ENCODE results near the gene GPR15LG. TPM values are rescaled to one million over a fixed set of nuclear protein-coding genes. Genes with fewer than 3 reads are reported as not detected.

The GPR15LG gene
- polyA plus RNA-seq, 2 donors = 273 to 321 TPM

GRCh38 chr10:84196941-84197340 lies 23.3 kb downstream of the GPR15LG start:
- WGBS, 2 donors = 44 to 50% methylated on average over 5 of the region's 5 CpGs
- Histone ChIP-seq H3K27ac (ENCODE audit: low read depth in 2 of 2, low read length in 1 of 2) (no peak overlapping the region), H3K4me3 (ENCODE audit: low read depth in 1 of 2, low read length in 2 of 2) (no peak overlapping the region), H3K4me1 (ENCODE audit: control insufficient read depth in 2 of 2, insufficient read depth in 2 of 2, low read length in 1 of 2) (peaks cover 14 to 16% of the 10 kb centered on the region in 2 donors), H3K9me3 (ENCODE audit: control insufficient read depth in 2 of 2, insufficient read depth in 1 of 2, low read depth in 1 of 2, low read length in 1 of 2) (no peaks in the 10 kb centered on the region), H3K27me3 (ENCODE audit: control insufficient read depth in 1 of 2, insufficient read depth in 2 of 2, low read length in 2 of 2) (no peaks in the 10 kb centered on the region), H3K36me3 (ENCODE audit: control insufficient read depth in 2 of 2, insufficient read depth in 2 of 2, low read length in 1 of 2) (peaks cover 0 to 4% of the 10 kb centered on the region in 2 donors)

GRCh38 chr10:84197643-84198042 lies 24.0 kb downstream of the GPR15LG start:
- peaks cover 14 to 16% of the 10 kb centered on the region in 2 donors for H3K4me1 ChIP-seq (ENCODE audit: control insufficient read depth in 2 of 2, insufficient read depth in 2 of 2, low read length in 1 of 2)
- 78 to 81% methylated on average over 5 of the region's 5 CpGs for WGBS, 2 donors
- H3K27ac ChIP-seq (ENCODE audit: low read depth in 2 of 2, low read length in 1 of 2) = no peak overlapping the region
- H3K4me3 ChIP-seq (ENCODE audit: low read depth in 1 of 2, low read length in 2 of 2) = no peak overlapping the region
- H3K36me3 ChIP-seq (ENCODE audit: control insufficient read depth in 2 of 2, insufficient read depth in 2 of 2, low read length in 1 of 2) = peaks cover 0 to 4% of the 10 kb centered on the region in 2 donors
- H3K9me3 ChIP-seq (ENCODE audit: control insufficient read depth in 2 of 2, insufficient read depth in 1 of 2, low read depth in 1 of 2, low read length in 1 of 2) = no peaks in the 10 kb centered on the region
- no peaks in the 10 kb centered on the region for H3K27me3 ChIP-seq (ENCODE audit: control insufficient read depth in 1 of 2, insufficient read depth in 2 of 2, low read length in 2 of 2)

GRCh38 chr10:84198206-84198915 lies 24.8 kb downstream of the GPR15LG start:
- no peaks in the 10 kb centered on the region for H3K9me3 ChIP-seq (ENCODE audit: control insufficient read depth in 2 of 2, insufficient read depth in 1 of 2, low read depth in 1 of 2, low read length in 1 of 2)
- 87 to 89% methylated on average over 7 of the region's 7 CpGs for WGBS, 2 donors
- H3K27ac ChIP-seq (ENCODE audit: low read depth in 2 of 2, low read length in 1 of 2) = no peak overlapping the region
- no peak overlapping the region for H3K4me3 ChIP-seq (ENCODE audit: low read depth in 1 of 2, low read length in 2 of 2)
- H3K36me3 ChIP-seq (ENCODE audit: control insufficient read depth in 2 of 2, insufficient read depth in 2 of 2, low read length in 1 of 2) = peaks cover 0 to 4% of the 10 kb centered on the region in 2 donors
- peaks cover 14 to 16% of the 10 kb centered on the region in 2 donors for H3K4me1 ChIP-seq (ENCODE audit: control insufficient read depth in 2 of 2, insufficient read depth in 2 of 2, low read length in 1 of 2)
- no peaks in the 10 kb centered on the region for H3K27me3 ChIP-seq (ENCODE audit: control insufficient read depth in 1 of 2, insufficient read depth in 2 of 2, low read length in 2 of 2)

- peaks cover 2 to 6% of the 10 kb centered on the region in 2 donors for H3K4me1 ChIP-seq (ENCODE audit: control insufficient read depth in 2 of 2, insufficient read depth in 2 of 2, low read length in 1 of 2)
- WGBS, 2 donors = 75 to 79% methylated on average over 11 of the region's 11 CpGs
- no peaks in the 10 kb centered on the region for H3K9me3 ChIP-seq (ENCODE audit: control insufficient read depth in 2 of 2, insufficient read depth in 1 of 2, low read depth in 1 of 2, low read length in 1 of 2)
- H3K36me3 ChIP-seq (ENCODE audit: control insufficient read depth in 2 of 2, insufficient read depth in 2 of 2, low read length in 1 of 2) = peaks cover 0 to 4% of the 10 kb centered on the region in 2 donors
- H3K4me3 ChIP-seq (ENCODE audit: low read depth in 1 of 2, low read length in 2 of 2) = no peak overlapping the region
- no peak overlapping the region for H3K27ac ChIP-seq (ENCODE audit: low read depth in 2 of 2, low read length in 1 of 2)
- H3K27me3 ChIP-seq (ENCODE audit: control insufficient read depth in 1 of 2, insufficient read depth in 2 of 2, low read length in 2 of 2) = no peaks in the 10 kb centered on the region
Measured at GRCh38 chr10:84200537-84201243, 27.1 kb downstream of the GPR15LG start.

GRCh38 chr10:84201244-84201606 lies 27.6 kb downstream of the GPR15LG start:
- Histone ChIP-seq H3K4me3 (ENCODE audit: low read depth in 1 of 2, low read length in 2 of 2) (no peak overlapping the region), H3K27ac (ENCODE audit: low read depth in 2 of 2, low read length in 1 of 2) (no peak overlapping the region), H3K4me1 (ENCODE audit: control insufficient read depth in 2 of 2, insufficient read depth in 2 of 2, low read length in 1 of 2) (peaks cover 2 to 6% of the 10 kb centered on the region in 2 donors), H3K36me3 (ENCODE audit: control insufficient read depth in 2 of 2, insufficient read depth in 2 of 2, low read length in 1 of 2) (peaks cover 0 to 4% of the 10 kb centered on the region in 2 donors), H3K27me3 (ENCODE audit: control insufficient read depth in 1 of 2, insufficient read depth in 2 of 2, low read length in 2 of 2) (no peaks in the 10 kb centered on the region), H3K9me3 (ENCODE audit: control insufficient read depth in 2 of 2, insufficient read depth in 1 of 2, low read depth in 1 of 2, low read length in 1 of 2) (no peaks in the 10 kb centered on the region)
- 63 to 69% methylated on average over 6 of the region's 6 CpGs for WGBS, 2 donors

GRCh38 chr10:84201682-84202081 lies 28.1 kb downstream of the GPR15LG start:
- no peak overlapping the region for H3K27ac ChIP-seq (ENCODE audit: low read depth in 2 of 2, low read length in 1 of 2)
- peaks cover 2 to 3% of the 10 kb centered on the region in 2 donors for H3K4me1 ChIP-seq (ENCODE audit: control insufficient read depth in 2 of 2, insufficient read depth in 2 of 2, low read length in 1 of 2)
- WGBS, 2 donors = 91% methylated on average over 11 of the region's 11 CpGs
- no peaks in the 10 kb centered on the region for H3K27me3 ChIP-seq (ENCODE audit: control insufficient read depth in 1 of 2, insufficient read depth in 2 of 2, low read length in 2 of 2)
- no peaks in the 10 kb centered on the region for H3K9me3 ChIP-seq (ENCODE audit: control insufficient read depth in 2 of 2, insufficient read depth in 1 of 2, low read depth in 1 of 2, low read length in 1 of 2)
- H3K4me3 ChIP-seq (ENCODE audit: low read depth in 1 of 2, low read length in 2 of 2) = no peak overlapping the region
- peaks cover 0 to 4% of the 10 kb centered on the region in 2 donors for H3K36me3 ChIP-seq (ENCODE audit: control insufficient read depth in 2 of 2, insufficient read depth in 2 of 2, low read length in 1 of 2)

GRCh38 chr10:84202349-84202748 lies 28.7 kb downstream of the GPR15LG start:
- Histone ChIP-seq H3K4me1 (ENCODE audit: control insufficient read depth in 2 of 2, insufficient read depth in 2 of 2, low read length in 1 of 2) (no peaks in the 10 kb centered on the region), H3K4me3 (ENCODE audit: low read depth in 1 of 2, low read length in 2 of 2) (no peak overlapping the region), H3K36me3 (ENCODE audit: control insufficient read depth in 2 of 2, insufficient read depth in 2 of 2, low read length in 1 of 2) (peaks cover 0 to 4% of the 10 kb centered on the region in 2 donors), H3K27me3 (ENCODE audit: control insufficient read depth in 1 of 2, insufficient read depth in 2 of 2, low read length in 2 of 2) (no peaks in the 10 kb centered on the region), H3K27ac (ENCODE audit: low read depth in 2 of 2, low read length in 1 of 2) (no peak overlapping the region), H3K9me3 (ENCODE audit: control insufficient read depth in 2 of 2, insufficient read depth in 1 of 2, low read depth in 1 of 2, low read length in 1 of 2) (no peaks in the 10 kb centered on the region)
- 90 to 92% methylated on average over 5 of the region's 5 CpGs for WGBS, 2 donors

GRCh38 chr10:84204122-84204521 lies 30.5 kb downstream of the GPR15LG start:
- Histone ChIP-seq H3K27me3 (ENCODE audit: control insufficient read depth in 1 of 2, insufficient read depth in 2 of 2, low read length in 2 of 2) (no peaks in the 10 kb centered on the region), H3K4me1 (ENCODE audit: control insufficient read depth in 2 of 2, insufficient read depth in 2 of 2, low read length in 1 of 2) (no peaks in the 10 kb centered on the region), H3K4me3 (ENCODE audit: low read depth in 1 of 2, low read length in 2 of 2) (no peak overlapping the region), H3K27ac (ENCODE audit: low read depth in 2 of 2, low read length in 1 of 2) (no peak overlapping the region), H3K36me3 (ENCODE audit: control insufficient read depth in 2 of 2, insufficient read depth in 2 of 2, low read length in 1 of 2) (peaks cover 0 to 4% of the 10 kb centered on the region in 2 donors), H3K9me3 (ENCODE audit: control insufficient read depth in 2 of 2, insufficient read depth in 1 of 2, low read depth in 1 of 2, low read length in 1 of 2) (no peaks in the 10 kb centered on the region)
- WGBS, 2 donors = 85% methylated on average over 4 of the region's 4 CpGs

- H3K27me3 ChIP-seq (ENCODE audit: control insufficient read depth in 1 of 2, insufficient read depth in 2 of 2, low read length in 2 of 2) = no peaks in the 10 kb centered on the region
- 89 to 93% methylated on average over 4 of the region's 4 CpGs for WGBS, 2 donors
- H3K27ac ChIP-seq (ENCODE audit: low read depth in 2 of 2, low read length in 1 of 2) = no peak overlapping the region
- peaks cover 0 to 4% of the 10 kb centered on the region in 2 donors for H3K36me3 ChIP-seq (ENCODE audit: control insufficient read depth in 2 of 2, insufficient read depth in 2 of 2, low read length in 1 of 2)
- no peaks in the 10 kb centered on the region for H3K4me1 ChIP-seq (ENCODE audit: control insufficient read depth in 2 of 2, insufficient read depth in 2 of 2, low read length in 1 of 2)
- H3K9me3 ChIP-seq (ENCODE audit: control insufficient read depth in 2 of 2, insufficient read depth in 1 of 2, low read depth in 1 of 2, low read length in 1 of 2) = no peaks in the 10 kb centered on the region
- no peak overlapping the region for H3K4me3 ChIP-seq (ENCODE audit: low read depth in 1 of 2, low read length in 2 of 2)
Measured at GRCh38 chr10:84204610-84205009, 31.0 kb downstream of the GPR15LG start.

Measured in esophagus (tissue), 2 donors.